Osteocyte (in vitro differentiated cells): ENCODE measurements around the gene RIPK4. TPM values are rescaled to one million over a fixed set of nuclear protein-coding genes. Genes with fewer than 3 reads are reported as not detected.

Experiments used
- DNase-seq: peaks from one replicate; pipeline ENCODE4 v3.0.0; 2021; ENCODE audit warnings: mixed read lengths; ENCODE audit not compliant: unreplicated experiment; ENCODE audit errors: extremely low spot score
- H3K27ac Mint-ChIP-seq: one replicate; pipeline ENCODE4 v1.8.0; 2021; ENCODE audit warnings: mild to moderate bottlenecking, mixed read lengths; ENCODE audit not compliant: unreplicated experiment
- H3K27me3 Mint-ChIP-seq: one replicate; pipeline ENCODE4 v1.8.0; 2021; ENCODE audit warnings: mixed read lengths; ENCODE audit not compliant: unreplicated experiment
- H3K36me3 Mint-ChIP-seq: one replicate; pipeline ENCODE4 v1.8.0; 2021; ENCODE audit warnings: mixed read lengths; ENCODE audit not compliant: unreplicated experiment
- H3K4me1 Mint-ChIP-seq: one replicate; pipeline ENCODE4 v1.8.0; 2021; ENCODE audit warnings: mixed read lengths; ENCODE audit not compliant: unreplicated experiment
- H3K4me3 Mint-ChIP-seq: one replicate; pipeline ENCODE4 v1.8.0; 2021; ENCODE audit warnings: mild to moderate bottlenecking, moderate library complexity, mixed read lengths; ENCODE audit not compliant: unreplicated experiment
- H3K9me3 Mint-ChIP-seq: one replicate; pipeline ENCODE4 v1.8.0; 2021; ENCODE audit warnings: mixed read lengths; ENCODE audit not compliant: unreplicated experiment
- CTCF ChIP-seq: fragments of 200-600 bp; sonication (generic); IDR thresholded peaks from 2 replicates; pipeline ENCODE4 v1.5.0; 2021; ENCODE audit warnings: antibody characterized with exemption, mild to moderate bottlenecking, moderate library complexity
- total RNA-seq: library from RNA; stranded (reverse); gene quantifications from 2 replicates; pipeline ENCODE4 v1.2.1, GENCODE V29; 2021

Gene RIPK4
- total RNA-seq, 1 donor from 2014 or later = 2.4 TPM

- no peaks in the 10 kb centered on the region for H3K36me3 Mint-ChIP-seq
- no peak overlapping the region for H3K27ac Mint-ChIP-seq
- H3K27me3 Mint-ChIP-seq = peaks cover 5% of the 10 kb centered on the region
- H3K4me1 Mint-ChIP-seq = peaks cover 69% of the 10 kb centered on the region
- DNase-seq = no peak
- H3K4me3 Mint-ChIP-seq = peak overlapping the region; percentile 54
- no peak for TF ChIP-seq CTCF
- H3K9me3 Mint-ChIP-seq = no peaks in the 10 kb centered on the region
These were observed 1.4 kb downstream of the RIPK4 start for GRCh38 chr21:41765420-41765821.

DNA sequence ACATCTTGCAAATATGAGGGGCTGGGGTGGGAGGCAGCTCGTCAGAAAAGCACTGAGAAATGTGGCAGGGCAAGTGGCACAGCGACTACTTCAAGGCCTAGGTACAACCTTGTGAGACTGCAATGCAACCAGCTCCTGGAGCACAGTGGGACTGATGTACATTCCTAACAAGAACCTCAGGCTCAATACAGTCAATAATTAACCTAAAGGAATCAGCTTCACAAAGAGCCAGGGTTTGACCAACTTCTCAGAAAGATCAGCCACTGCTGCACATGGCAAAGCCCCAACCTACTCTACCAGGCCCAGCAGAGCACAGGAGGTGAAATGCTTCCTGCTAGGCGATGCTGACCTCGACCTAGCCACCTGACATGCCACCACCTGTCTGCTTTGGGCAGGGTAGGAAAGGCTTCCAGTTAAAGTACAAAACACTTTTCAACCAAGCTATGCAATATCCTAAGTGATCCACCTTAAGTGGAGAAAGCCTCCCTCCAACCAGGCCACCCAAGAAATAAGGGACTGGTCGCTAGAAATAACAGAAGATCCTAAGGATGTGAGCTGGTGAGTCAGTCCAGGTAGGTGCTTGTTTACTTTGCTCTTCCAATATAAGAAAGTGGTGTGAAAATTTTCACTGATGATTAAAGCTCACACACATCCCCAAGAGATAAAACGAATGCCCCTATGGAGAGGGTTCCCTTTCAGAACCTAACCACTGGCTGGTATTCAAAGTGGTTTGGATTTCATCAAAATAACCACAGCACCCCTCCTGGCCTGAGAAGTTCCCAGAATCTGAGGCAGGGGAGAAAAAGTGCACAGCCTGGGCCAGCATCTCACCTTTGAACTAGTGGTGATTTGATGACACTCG lies 2.1 kb downstream of the RIPK4 start:
- H3K9me3 Mint-ChIP-seq = no peaks in the 10 kb centered on the region
- H3K4me1 Mint-ChIP-seq = peaks cover 75% of the 10 kb centered on the region
- H3K27ac Mint-ChIP-seq = no peak overlapping the region
- TF ChIP-seq CTCF = no peak
- H3K4me3 Mint-ChIP-seq = no peak overlapping the region
- H3K27me3 Mint-ChIP-seq = peaks cover 5% of the 10 kb centered on the region
- H3K36me3 Mint-ChIP-seq = no peaks in the 10 kb centered on the region
- DNase-seq = no peak

- H3K27me3 Mint-ChIP-seq = peaks cover 5% of the 10 kb centered on the region
- no peak for TF ChIP-seq CTCF
- no peak overlapping the region for H3K4me3 Mint-ChIP-seq
- H3K4me1 Mint-ChIP-seq = peaks cover 81% of the 10 kb centered on the region
- H3K27ac Mint-ChIP-seq = no peak overlapping the region
- no peaks in the 10 kb centered on the region for H3K9me3 Mint-ChIP-seq
- H3K36me3 Mint-ChIP-seq = no peaks in the 10 kb centered on the region
- DNase-seq = no peak
These were observed 2.9 kb downstream of the RIPK4 start for GRCh38 chr21:41763996-41764395.

DNA sequence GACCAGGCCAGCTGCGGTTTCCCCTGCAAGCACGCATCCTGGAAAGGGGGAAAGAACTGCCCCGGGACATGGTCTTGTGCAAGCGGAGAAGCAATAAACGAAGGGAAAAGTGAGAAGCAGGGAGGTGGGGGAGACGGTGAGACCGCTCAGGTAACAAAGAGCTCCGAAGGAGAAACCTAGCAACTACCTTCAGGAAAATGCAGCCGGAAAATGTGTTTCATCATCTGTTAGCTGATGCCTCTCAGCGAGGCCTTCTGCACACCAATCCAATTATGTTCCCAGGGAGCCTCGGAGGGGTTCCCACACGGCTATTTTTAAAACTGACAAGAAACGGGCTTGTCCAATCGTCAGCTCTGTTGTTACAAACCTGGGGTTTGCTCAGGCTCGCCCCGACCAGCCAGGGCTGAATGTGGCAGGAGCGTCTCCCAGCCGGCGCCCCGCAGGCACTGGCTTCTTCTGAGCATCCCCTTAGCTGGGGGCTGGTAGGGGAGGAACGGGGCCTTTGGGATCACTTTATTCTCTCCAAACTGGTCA lies 3.4 kb downstream of the RIPK4 start:
- Mint-ChIP-seq H3K27ac (peak overlapping the region; percentile 60), H3K4me1 (peaks cover 75% of the 10 kb centered on the region), H3K4me3 (no peak overlapping the region), H3K36me3 (no peaks in the 10 kb centered on the region), H3K9me3 (no peaks in the 10 kb centered on the region), H3K27me3 (peaks cover 5% of the 10 kb centered on the region)
- no peak for DNase-seq
- TF ChIP-seq CTCF = no peak

DNA sequence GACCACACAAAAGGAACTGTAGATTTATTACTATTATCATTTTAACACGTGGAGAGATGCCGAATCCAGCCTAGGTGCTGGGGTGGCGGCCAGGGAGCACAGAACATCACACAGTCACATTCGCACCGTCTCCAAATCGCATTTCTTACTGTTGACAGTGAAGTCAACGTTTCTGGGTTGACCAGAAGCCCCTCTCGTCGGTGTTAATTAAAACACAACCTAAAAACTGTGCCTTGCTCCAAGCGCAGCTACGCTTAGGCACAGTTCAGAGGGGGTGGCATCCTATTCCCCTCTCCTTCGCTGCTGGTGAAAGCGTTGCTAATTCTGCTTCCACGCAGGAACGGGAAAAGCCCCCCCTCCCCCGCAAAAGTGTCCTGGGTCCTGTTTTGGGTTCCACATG lies 4.1 kb downstream of the RIPK4 start:
- Mint-ChIP-seq H3K9me3 (no peaks in the 10 kb centered on the region), H3K4me1 (peaks cover 68% of the 10 kb centered on the region), H3K36me3 (no peaks in the 10 kb centered on the region), H3K4me3 (no peak overlapping the region), H3K27ac (peak overlapping the region; percentile 95), H3K27me3 (peaks cover 5% of the 10 kb centered on the region)
- no peak for TF ChIP-seq CTCF
- no peak for DNase-seq
